Fibroblast of lung (primary cell): ENCODE data around the gene THSD7B. TPM values are rescaled to one million over a fixed set of nuclear protein-coding genes. Genes with fewer than 3 reads are reported as not detected.
"Not testable (repeated sequence)": the region's sequence is repeated elsewhere in the genome, so short reads cannot be mapped to it uniquely, and the experiment has no call there.

Source experiments
- DNase-seq, 2 donors: peaks; one replicate each; pipeline versions ENCODE4 v3.0.0 to v3.0.0-alpha.2; 2010; ENCODE audit warnings: low read depth in 2 of 2
- H2AFZ ChIP-seq: 2 replicates; pipeline ENCODE4 v1.5.1; 2012; ENCODE audit warnings: low read length, control low read depth, inconsistent platforms
- H3K27ac ChIP-seq: 2 replicates; pipeline ENCODE4 v1.5.1; 2011; ENCODE audit warnings: low read length, control low read depth; ENCODE audit not compliant: insufficient read depth
- H3K27me3 ChIP-seq: 2 replicates; pipeline ENCODE4 v1.5.1; 2011; ENCODE audit warnings: mild to moderate bottlenecking, low read length; ENCODE audit not compliant: control insufficient read depth, insufficient read depth
- H3K36me3 ChIP-seq: 2 replicates; pipeline ENCODE4 v1.5.1; 2011; ENCODE audit warnings: low read length; ENCODE audit not compliant: control insufficient read depth, insufficient read depth
- H3K4me1 ChIP-seq: 2 replicates; pipeline ENCODE4 v1.5.1; 2011; ENCODE audit warnings: low read length; ENCODE audit not compliant: control insufficient read depth, insufficient read depth; ENCODE audit errors: extremely low read depth
- H3K4me2 ChIP-seq: 2 replicates; pipeline ENCODE4 v1.5.1; 2011; ENCODE audit warnings: low read length, control low read depth; ENCODE audit not compliant: insufficient read depth; ENCODE audit errors: extremely low read depth
- H3K4me3 ChIP-seq, 4 experiments: fragments of 200-600 bp in 1 of 4; sonication (generic) in 1 of 4; replicated peaks in 1 of 4; 2 replicates each; pipeline ENCODE4 v1.5.1; 2011 to 2016; ENCODE audit warnings: low read length in 4 of 4, low read depth in 3 of 4, mild to moderate bottlenecking in 3 of 4, control low read depth in 2 of 4, inconsistent platforms in 1 of 4, mixed read lengths in 1 of 4; ENCODE audit not compliant: insufficient read depth in 1 of 4; ENCODE audit errors: control extremely low read depth in 1 of 4
- H3K79me2 ChIP-seq: 2 replicates; pipeline ENCODE4 v1.5.1; 2012; ENCODE audit warnings: mild to moderate bottlenecking, low read length, inconsistent platforms; ENCODE audit not compliant: control insufficient read depth, insufficient read depth
- H3K9ac ChIP-seq: 2 replicates; pipeline ENCODE4 v1.5.1; 2011; ENCODE audit warnings: mild to moderate bottlenecking, low read length, control low read depth; ENCODE audit not compliant: insufficient read depth
- H3K9me3 ChIP-seq: 2 replicates; pipeline ENCODE4 v1.5.1; 2012; ENCODE audit warnings: low read depth, low read length; ENCODE audit not compliant: control insufficient read depth, insufficient read depth
- H4K20me1 ChIP-seq: 2 replicates; pipeline ENCODE4 v1.5.1; 2011; ENCODE audit warnings: low read length; ENCODE audit not compliant: control insufficient read depth, insufficient read depth; ENCODE audit errors: extremely low read depth
- EZH2 ChIP-seq: IDR thresholded peaks from 2 replicates; pipeline ENCODE4 v1.5.1; 2012; ENCODE audit warnings: low read length, control low read depth, mild to moderate bottlenecking; ENCODE audit errors: missing control alignments
- polyA plus RNA-seq, 2 donors: library from polyadenylated mRNA; depleted of rRNA in 1 of 2; stranded (reverse) in 1 of 2; unstranded in 1 of 2; fragments of >200 nt; gene quantifications; 2 replicates each; pipeline ENCODE4 v1.2.1, GENCODE V29; 2011 to 2012; ENCODE audit warnings: missing spikeins in 1 of 2
- total RNA-seq: library from RNA; depleted of rRNA; stranded (reverse); fragments of >200 nt; gene quantifications from 2 replicates; pipeline ENCODE4 v1.2.1, GENCODE V29; 2014
- TF ChIP-seq, protein P1 (sequence below), 2 donors: IDR thresholded peaks in 1 of 2; conservative IDR thresholded peaks in 1 of 2; 1 replicate in 1 of 2; 2 replicates in 1 of 2; pipeline ENCODE4 v1.5.1; 2011 to 2012; ENCODE audit warnings: low read length in 2 of 2, control low read depth in 1 of 2, inconsistent platforms in 1 of 2, low read depth in 1 of 2, mild to moderate bottlenecking in 1 of 2

The THSD7B gene
- total and polyA plus RNA-seq, 2 donors (not counting 1 experiment from before 2014, with no cell fraction given), result under 0.01 TPM; not detected in 1

DNA sequence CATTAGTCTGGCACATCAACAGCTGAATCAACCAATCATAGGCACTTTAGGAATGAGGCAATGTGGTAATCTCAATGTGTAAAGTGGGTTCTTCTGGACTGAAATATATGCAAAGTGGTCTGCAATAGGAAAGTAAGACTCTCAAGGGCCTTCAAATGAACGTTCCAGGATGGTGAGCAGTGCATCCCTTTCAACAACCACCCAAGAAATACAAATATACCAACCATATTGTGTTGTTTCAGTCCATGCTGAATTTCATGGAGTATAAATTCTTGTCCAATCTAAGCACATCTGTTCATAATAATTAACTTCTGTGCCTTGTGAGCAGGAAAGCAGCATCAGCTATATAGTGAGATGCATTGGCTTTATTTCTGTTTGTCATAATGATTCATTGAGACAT, 556.2 kb downstream of the THSD7B start:
- no peak overlapping the region for H3K9ac ChIP-seq

DNA sequence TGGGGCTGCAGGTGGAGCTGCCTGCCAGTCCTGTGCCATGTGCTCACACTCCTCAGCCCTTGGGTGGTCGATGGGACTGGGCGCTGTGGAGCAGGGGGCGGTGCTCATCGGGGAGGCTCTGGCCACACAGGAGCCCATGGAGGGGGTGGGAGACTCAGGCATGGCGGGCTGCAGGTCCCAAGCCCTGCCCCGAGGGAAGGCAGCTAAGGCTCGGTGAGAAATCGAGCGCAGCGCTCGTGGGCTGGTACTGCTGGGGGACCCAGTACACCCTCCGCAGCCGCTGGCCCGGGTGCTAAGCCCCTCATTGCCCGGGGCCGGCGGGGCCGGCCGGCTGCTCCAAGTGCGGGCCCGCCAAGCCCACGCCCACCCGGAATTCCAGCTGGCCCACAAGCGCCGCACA, 566.2 kb downstream of the THSD7B start:
- not testable (repeated sequence) for H3K9me3 ChIP-seq, DNase-seq, H3K4me2 ChIP-seq, H3K4me1 ChIP-seq, H2AFZ ChIP-seq, H3K79me2 ChIP-seq, H3K9ac ChIP-seq, H4K20me1 ChIP-seq, H3K36me3 ChIP-seq, H3K4me3 ChIP-seq, H3K27ac ChIP-seq, H3K27me3 ChIP-seq

More for the DNA sequence above, 556.2 kb downstream of the THSD7B start:
- no peak overlapping the region for H3K4me3 ChIP-seq
- no peak for DNase-seq
- no peaks in the 10 kb centered on the region for H3K36me3 ChIP-seq
- H3K79me2 ChIP-seq, result no peaks in the 10 kb centered on the region
- H3K9me3 ChIP-seq, result no peaks in the 10 kb centered on the region
- H3K4me2 ChIP-seq, result no peak overlapping the region
- no peak for TF ChIP-seq EZH2
- TF ChIP-seq, protein P1, sequence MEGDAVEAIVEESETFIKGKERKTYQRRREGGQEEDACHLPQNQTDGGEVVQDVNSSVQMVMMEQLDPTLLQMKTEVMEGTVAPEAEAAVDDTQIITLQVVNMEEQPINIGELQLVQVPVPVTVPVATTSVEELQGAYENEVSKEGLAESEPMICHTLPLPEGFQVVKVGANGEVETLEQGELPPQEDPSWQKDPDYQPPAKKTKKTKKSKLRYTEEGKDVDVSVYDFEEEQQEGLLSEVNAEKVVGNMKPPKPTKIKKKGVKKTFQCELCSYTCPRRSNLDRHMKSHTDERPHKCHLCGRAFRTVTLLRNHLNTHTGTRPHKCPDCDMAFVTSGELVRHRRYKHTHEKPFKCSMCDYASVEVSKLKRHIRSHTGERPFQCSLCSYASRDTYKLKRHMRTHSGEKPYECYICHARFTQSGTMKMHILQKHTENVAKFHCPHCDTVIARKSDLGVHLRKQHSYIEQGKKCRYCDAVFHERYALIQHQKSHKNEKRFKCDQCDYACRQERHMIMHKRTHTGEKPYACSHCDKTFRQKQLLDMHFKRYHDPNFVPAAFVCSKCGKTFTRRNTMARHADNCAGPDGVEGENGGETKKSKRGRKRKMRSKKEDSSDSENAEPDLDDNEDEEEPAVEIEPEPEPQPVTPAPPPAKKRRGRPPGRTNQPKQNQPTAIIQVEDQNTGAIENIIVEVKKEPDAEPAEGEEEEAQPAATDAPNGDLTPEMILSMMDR (conservative IDR thresholded peaks at IDR 0.05 in 1 of 2, IDR thresholded peaks at IDR 0.05 in 1 of 2; ENCODE audit: low read depth in 1 of 2, low read length in 2 of 2), result no peak
- H3K27me3 ChIP-seq, result no peaks in the 10 kb centered on the region
- no peaks in the 10 kb centered on the region for H3K4me1 ChIP-seq
- H3K27ac ChIP-seq, result no peak overlapping the region
- no peaks in the 10 kb centered on the region for H4K20me1 ChIP-seq
- H2AFZ ChIP-seq, result no peak overlapping the region

DNA sequence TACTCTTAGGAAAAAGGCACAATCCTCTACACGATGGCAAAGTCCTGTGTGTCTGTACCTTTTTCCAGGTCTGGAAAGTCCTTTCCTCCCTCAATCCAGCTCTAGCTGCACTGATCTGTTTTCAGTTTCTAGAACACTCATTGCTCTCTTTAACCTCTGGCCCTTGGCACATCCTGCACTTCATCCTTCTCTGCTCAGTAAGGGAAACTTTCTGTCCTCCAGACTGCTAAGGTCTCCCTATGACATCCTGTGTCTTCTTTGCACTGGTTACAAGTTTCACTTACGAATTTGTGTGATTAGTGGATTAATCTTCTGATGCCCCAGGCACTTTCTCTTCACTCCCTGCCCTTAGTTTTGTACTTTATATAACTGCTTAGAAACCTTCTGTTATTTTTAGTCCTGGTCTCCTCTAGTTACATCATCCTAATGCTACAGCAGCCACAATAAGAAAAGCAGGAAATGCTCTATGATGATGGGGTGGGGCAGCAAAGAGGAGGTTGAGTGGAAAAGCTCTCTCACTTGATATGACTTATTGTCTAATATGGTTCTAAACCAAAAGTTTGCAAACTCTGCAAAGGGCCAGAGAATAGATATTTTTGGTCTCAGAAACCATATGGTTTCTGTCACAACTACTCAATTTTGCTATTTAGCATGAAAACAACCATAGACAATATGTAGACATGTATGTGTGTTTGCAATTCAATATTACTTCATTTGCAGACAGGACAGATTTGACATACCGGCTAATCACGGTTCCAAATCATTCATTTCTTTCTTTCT, 568.2 kb downstream of the THSD7B start:
- Histone ChIP-seq H3K79me2 (no peaks in the 10 kb centered on the region), H3K36me3 (no peaks in the 10 kb centered on the region), H3K4me2 (no peak overlapping the region), H4K20me1 (no peaks in the 10 kb centered on the region), H3K9me3 (no peaks in the 10 kb centered on the region), H3K4me3 (no peak overlapping the region), H3K4me1 (no peaks in the 10 kb centered on the region), H3K27me3 (no peaks in the 10 kb centered on the region), H3K27ac (no peak overlapping the region), H3K9ac (no peak overlapping the region), H2AFZ (no peak overlapping the region)
- DNase-seq, result no peak
- TF ChIP-seq EZH2, result no peak
- TF ChIP-seq, protein P1 (conservative IDR thresholded peaks at IDR 0.05 in 1 of 2, IDR thresholded peaks at IDR 0.05 in 1 of 2; ENCODE audit: low read depth in 1 of 2, low read length in 2 of 2), result no peak
